HG03045 (cell line): ENCODE measurements around the gene PCED1B.
A peak's percentile ranks its signal among the peaks of the same experiment; 100 is the strongest.
"Not testable (repeated sequence)": the region's sequence is repeated elsewhere in the genome, so short reads cannot be mapped to it uniquely, and the experiment has no call there.

Source experiments
- ATAC-seq: cut with Tn5 transposase; IDR thresholded peaks from one replicate; pipeline ENCODE4 v1.9.1; 2021; ENCODE audit warnings: mild to moderate bottlenecking, moderate library complexity; ENCODE audit not compliant: unreplicated experiment

Gene PCED1B

DNA sequence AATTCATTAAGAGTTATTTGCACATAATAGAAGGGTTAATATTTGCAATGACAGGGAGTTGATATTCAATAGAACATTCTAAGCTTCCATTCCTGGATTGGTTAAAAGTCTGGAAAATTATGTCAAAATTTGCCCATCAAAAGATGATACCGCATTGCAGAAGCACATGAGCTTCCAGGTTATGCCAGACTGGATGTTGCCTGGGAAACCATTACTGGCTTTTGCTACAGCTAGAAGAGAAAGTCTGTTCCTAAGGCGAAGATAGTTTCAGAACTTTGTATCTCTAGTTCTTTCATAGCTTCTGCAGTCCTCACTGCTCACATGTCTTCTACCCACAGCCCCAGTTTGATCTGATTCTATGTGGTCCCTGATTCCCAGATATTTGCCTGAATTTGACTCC, 122.8 kb downstream of the PCED1B start:
- ATAC-seq = no peak

DNA sequence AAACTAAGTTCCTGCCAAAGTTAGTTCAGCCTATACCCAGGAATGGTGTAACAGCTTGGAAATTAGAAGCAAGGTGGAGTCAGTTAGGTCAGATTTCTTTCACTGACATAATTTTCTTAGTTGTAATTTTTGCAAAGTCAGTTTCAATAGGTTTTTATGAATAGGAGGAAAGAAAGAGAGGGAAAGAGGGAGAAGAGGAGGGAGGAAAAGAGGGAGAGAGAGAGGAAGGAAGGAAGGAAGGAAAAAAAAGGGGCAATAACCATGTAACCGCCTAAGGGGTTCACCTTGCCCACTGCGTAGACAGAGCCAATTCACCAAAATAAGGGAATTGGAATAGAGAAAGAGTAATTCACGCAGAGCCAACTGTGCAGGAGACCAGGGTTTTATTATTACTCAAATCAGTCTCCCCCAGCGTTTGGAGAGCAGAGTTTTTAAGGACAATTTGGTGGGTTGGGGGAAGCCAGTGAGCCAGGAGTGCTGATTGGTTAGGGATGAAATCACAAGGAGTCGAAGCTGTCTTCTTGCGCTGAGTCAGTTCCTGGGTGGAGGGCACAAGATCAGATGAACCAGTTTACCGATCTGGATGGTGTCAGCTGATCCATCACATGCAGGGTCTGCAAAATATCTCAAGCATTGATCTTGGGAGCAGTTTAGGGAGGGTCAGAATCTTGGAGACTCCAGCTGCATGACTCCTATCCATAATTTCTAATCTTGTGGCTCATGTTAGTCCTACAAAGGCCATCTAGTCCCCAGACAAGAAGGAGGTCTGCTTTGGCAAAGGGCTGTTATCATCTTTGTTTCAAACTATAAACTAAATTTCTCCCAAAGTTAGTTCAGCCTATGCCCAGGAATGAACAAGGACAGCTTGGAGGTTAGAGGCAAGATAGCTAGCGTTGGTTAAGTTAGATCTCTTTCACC, 126.4 kb downstream of the PCED1B start:
- no peak for ATAC-seq

DNA sequence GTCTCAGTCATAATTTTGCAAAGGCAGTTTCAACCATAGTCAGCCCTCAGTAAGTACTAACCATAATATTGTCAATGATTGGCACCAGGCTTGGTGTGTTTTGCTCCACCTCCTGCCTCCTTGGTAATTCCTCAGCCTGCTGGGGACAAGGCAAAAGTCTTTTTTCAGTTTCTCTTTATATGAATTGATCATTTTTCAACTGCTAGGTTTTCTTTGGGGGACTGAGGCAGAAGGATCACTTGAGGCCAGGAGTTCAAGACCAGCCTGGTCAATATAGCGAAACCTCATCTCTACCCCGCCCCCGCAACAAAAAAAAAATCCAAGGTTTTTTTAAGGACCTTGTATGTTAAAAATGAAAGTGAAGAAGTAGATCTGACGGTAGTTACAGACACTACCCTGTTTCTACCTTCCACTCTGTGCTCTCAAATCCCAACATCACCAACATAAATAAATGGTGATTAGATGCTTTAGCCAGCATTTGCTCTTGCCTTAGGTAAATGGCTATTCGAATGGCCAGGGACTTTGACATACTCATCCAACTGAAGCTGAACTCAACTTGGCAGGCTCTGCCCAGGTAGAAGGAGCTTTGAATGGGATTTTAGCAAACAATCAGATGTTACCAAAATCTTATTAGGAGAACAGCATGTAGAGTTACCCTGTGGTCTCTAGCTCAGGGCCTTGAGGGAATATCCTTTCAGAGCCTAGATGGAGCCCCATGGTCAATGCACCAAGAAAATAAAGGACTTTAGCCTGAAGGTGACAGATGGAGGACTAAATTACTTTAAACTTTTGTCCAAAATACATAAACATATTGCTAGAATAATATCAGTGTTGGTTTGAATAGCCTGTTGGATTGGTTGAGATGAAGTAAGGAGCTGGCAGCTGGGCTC, 127.3 kb downstream of the PCED1B start:
- no peak for ATAC-seq

DNA sequence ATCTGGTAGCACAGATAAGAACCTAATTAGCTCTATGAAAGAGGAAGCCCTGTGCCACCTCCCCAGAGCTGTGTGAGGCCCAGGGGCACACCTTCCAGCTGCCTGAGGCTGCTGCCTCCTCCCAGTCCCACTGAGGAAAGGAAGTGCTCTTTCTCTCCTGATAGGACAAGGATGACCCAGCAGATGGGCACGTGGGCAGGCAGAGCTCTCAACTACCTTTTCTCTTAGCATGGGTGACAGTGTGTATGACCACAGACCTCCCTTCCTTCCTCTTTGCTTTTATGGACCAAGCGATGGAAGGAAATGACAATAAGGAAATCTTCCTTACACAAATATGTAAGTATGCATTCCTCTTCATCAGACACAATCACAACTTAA, 127.9 kb downstream of the PCED1B start:
- ATAC-seq = peak; percentile 59

DNA sequence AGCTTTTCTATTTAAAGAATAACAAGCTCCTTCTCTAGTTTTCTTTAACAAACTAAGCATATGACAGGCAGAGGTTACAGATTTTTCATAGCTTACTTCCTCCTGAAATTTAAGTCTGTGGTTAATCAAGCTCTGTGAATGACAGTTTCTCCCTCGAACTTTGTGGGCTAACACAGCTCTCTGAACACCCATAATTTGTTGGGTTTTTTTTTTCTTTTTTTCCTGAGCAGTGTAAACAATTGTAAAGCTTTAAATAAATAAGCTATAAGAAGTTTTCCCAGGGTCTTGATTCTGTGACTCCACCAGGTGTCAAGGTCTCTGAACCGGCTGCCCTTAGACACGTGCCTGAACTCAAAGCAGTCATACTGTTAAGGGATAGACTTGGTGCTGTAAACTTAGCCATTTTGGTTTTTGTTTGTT, 128.4 kb downstream of the PCED1B start:
- peak; percentile 72 for ATAC-seq

DNA sequence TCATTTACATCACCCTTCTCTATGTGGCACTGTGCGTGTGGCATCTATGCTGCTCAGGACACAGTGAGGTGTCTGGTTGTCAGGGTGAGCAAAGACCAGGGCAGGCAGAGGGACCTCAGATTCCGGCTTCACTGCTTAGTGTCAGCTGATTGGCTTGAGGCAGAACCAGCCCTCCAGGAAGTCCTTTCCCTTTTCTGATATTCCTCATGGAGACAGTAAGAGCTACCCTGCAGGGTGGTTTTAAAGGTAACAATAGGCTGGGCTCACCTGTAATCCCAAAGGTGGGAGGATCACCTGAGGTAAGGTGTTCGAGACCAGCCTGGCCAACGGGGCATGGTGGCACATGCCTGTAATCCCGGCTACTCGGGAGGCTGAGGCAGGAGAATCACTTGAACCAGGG, 129.6 kb downstream of the PCED1B start:
- no peak for ATAC-seq

DNA sequence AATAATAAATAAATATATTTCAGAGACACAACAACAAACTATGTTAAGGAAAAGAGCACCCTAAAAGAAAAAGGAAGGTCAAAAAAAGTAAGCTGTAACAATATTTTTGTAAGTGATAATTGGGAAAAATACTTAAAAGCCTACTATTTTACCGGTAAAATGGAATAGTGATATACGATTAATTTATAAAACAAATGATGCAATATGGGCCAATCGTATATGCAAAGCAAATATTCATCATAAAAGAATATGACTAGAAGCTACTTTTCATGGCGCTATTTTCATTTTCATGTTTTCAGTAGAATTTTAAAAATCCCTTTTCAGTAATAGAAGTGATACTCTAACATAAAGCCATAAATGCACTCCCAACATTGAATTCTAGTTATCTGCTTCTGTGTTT, 131.4 kb downstream of the PCED1B start:
- ATAC-seq = no peak

DNA sequence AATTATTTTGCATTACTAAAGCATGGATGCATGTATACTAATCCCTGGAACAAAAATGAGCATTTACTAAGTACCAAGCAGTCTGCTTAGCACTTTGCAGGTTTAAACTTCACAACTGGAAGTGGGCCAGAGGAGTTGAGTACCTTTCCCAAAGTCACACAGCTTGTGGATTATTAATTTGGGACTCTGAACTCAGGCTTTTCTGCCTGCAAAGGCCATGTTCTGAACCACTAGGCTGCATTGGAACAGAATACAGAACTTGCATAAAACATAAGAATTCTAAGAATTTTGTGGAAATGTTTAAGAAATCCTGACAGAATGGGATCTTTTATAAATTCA, 133.2 kb downstream of the PCED1B start:
- no peak for ATAC-seq

DNA sequence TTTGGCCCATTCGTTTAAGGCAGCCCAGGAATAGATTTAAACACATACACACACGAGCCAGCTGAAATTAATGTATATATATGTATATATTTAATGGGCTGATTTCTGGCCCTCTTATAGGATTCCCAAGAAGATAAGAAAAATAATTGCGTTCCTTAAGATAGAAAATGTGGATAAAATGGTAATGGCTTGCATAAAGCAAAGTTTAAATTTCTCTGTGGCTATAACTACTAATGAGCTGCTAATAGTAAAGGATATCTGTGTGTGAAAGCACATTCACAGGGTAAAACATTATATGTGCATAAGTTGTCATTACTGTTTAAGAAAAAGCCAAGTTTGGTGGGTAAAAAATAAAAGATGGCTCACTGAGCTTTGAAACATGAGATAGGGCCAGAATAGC, 134.0 kb downstream of the PCED1B start:
- ATAC-seq = no peak

DNA sequence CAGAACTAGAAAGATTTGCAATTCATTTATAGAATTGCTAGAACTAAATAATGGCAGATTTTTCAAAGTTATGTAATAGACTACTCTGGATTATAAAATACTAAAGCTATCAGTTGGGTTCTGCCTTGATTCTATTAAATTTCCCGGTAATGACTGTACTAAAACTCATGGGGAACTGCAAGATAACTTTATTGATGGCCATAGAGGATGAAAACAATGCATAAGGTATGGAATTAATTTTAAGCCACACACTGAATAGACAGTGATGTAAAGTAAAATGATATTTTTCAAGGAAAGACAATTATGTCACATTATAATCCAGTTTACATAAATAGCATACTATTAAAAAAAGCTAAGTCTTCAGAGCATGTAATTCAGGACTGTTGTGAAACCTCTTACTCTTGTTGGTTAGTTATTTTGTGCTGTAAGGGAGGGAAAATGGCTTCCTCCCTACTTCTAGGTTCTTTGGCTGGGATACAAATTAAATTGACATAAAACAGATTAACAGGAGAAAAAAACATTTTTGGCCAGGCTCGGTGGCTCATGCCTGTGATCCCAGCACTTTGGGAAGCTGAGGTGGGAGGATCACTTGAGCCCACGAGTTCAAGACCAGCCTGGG, 134.7 kb downstream of the PCED1B start:
- ATAC-seq = no peak

DNA sequence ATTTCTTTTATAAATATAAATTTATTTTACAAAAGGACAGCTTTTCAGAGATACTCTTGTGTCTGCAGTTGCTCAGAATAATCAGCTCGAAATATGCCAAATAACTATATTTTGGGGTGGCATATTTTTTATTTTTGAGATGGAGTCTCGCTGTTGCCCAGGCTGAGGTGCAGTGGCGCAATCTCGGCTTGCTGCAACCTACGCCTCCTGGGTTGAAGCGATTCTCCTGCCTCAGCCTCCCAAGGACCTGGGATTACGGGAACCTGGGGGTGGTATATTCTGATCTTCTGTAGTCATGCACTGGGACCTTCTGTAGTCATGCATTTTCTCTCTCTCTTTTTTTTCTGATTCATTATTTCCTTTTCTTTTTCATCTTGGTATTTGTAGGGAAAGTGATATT, 135.3 kb downstream of the PCED1B start:
- no peak for ATAC-seq

DNA sequence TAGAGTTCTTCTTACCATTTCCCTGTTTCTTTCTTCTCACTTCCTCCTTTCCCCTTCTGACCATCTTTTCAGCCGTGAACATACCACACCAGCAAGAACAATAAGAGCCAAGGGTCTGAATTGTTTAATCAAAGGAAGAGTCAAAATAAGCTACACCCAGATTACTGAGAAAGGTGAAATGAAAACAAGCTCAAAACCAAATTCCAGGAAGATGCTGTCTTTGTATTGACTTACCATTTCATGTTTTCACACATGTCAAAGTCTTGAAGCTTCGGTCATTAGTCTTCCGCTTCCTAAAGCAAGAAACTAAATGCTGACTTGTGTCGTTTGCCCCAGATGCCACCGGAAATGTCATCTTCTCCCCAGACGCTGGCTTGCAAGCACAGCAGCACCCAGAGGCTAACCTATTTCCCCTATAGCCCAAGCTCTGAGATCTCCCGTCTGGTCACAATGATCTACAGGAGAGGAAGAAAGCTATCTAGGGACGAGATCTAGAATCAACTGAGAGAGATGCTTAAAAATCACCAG, 136.8 kb downstream of the PCED1B start:
- ATAC-seq = peak; percentile 55

DNA sequence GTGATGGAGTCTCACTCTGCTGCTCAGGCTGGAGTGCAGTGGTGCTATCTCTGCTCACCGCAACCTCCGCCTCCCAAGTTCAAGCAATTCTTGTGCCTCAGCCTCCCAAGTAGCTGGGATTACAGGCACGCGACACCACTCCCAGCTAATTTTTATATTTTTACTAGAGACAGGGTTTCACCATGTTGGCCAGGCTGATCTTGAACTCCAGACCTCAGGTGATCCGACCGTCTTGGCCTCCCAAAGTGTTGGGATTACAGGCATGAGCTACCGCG, 138.1 kb downstream of the PCED1B start:
- not testable (repeated sequence) for ATAC-seq

DNA sequence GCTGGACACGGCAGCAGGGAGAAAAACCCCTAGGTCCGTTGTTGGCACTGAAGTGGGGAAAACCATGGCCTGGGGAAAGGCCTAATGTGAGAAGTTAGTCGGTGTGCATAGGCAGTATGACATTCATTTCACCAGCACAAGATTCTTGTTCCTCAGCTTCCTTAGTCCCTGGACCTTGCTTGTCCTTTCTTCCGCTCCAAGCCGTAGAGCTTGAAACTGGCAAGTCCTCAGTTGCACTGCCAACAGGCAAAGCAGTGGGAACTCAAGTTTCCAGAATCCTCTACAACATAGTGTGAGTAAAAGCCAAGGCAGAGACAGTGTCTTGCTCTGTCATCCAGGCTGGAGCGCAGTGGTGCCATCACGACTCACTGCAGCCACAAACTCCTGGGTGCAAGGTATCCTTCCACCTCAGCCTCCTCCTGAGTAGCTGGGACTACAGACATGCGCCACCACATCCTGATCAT, 138.8 kb downstream of the PCED1B start:
- no peak for ATAC-seq

DNA sequence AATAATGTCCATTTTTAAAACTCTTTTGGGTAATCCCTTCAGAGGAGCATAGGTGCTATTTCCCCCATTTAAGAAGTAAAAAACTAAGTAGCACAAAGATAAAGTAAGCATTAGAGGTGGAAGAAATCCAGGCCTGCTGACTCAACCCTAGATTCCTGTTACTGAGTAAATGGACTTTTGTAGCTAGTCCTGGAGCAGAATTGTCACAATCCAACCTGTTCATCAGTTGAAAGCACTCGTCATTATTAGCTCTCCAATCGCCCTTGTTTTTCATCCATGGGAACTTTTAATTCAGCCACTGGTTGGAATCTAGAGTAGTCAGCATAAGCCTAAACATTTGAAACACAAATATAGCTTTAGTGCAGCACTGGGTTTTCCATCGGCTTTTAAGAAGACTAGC, 139.8 kb downstream of the PCED1B start:
- no peak for ATAC-seq

DNA sequence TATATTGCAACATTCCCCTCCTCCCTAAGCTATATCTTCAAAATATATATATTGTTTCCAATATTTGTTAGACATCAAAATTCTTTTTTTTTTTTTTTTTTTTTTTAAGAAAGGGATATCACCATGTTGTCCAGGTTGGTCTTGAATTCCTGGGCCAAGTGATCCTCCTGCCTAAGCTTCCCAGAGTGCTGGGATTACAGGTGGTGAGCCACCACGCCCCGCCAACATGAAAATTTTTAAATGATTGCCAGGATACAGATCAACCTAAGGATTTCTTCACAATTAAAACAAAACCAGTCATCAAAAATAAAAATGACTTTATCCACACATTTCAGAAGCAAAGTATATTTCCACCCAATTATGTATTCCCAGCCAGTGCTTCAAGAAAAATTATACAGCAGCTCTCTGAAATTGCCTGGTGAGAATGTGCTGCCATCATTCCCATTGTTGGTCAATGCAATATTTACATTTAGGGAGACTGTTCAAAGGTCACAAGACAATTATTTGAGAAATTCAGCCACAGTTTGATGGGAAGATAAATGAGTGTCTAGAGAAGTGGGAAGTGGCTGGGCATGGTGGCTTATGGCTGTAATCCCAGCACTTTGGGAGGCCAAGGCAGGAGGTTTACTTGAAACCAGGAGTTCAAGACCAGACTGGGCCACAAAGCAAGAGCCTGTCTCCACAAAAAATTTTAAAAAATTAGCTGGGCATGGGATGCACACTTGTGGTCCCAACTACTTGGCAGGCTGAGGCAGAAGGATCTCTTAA, 142.0 kb downstream of the PCED1B start:
- no peak for ATAC-seq

DNA sequence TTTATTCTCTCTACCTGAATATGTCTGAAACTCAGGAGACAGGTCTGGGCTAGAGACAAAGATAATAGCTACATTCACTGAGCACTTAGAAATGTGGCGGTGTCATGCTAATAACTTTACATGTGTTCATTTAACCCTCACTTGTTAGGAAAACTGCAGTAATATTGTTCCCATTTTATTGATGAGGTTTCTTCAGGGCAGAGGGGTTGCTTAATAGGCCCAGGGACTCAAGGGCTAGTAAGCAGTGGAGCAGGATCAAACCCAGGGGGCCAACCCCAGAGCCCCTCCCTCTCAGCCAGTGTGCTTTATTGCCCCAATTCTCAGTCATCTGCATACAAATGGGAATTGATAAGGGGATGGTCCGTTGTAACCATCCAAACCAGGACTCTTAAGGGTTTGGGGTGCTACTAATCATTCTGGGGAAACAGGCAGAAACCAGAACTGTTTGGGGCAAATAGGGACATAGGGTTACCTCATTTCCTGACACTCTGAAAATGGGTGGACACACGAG, 143.2 kb downstream of the PCED1B start:
- no peak for ATAC-seq

DNA sequence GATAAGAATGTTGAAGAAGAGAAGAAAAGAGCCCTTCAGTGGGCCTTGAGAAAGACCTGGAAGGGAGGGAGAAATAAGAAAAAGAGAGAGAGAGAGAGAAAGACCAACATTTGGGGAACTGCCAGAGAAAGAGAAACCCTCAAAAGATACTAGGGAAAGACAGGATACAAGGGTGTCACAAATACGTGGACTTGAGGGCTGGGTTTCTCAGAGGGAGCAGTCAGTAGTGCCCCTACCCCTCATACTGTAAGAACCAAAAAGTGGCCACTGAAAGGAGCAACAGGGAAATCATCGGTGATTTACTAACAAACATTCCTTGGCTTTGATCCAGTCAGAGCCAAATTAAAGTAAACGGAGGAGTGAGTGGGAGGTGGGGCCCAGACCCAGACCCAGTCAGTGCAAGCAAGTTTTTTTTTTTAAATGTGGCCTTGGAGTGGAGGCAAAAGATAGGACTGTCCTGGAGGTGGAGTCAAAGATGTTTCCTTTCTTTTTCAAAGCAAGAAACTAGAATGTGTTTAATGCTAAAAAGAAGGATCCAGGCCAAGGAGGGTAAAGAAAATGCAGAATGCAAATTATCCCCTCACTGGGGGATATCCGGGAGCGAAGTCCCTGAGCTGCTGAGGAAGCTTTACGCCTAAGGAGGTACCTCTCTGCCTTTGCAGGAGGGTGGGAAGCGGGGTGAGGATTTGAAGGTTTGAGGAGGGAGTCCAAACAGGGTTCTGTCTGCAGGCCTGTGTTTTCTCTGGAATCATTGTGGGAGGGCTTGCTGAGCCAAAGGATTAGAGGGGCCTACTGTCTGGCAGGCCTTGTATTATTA, 143.8 kb downstream of the PCED1B start:
- no peak for ATAC-seq

DNA sequence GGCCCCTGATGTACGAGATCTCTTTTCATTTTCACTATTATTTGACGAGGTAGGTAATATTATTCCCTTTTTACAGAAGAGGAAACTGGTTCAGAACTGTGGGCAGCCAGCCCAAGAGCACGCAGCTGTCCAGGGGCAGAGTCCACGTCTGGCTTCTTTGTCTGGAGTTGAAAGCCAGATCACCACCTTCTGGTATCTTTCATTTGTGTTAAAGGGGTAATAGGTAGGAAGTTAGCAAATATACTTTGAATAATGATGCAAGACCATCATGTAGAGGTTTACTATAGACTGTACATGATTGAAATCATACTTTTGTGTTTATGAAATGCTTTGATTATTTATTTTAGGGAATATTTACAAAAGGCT, 144.4 kb downstream of the PCED1B start:
- ATAC-seq = no peak
